22Rv1 (cell line): ENCODE measurements around the gene SPAG17.

Experiments used
- CTCF ChIP-seq: fragments of 450-650 bp; IDR thresholded peaks from 2 replicates; pipeline ENCODE4 v1.5.1; 2017; ENCODE audit warnings: mild to moderate bottlenecking
- ZFX ChIP-seq: fragments of 450-650 bp; IDR thresholded peaks from 2 replicates; pipeline ENCODE4 v1.6.1; 2017; ENCODE audit warnings: antibody characterized with exemption, borderline replicate concordance

- TF ChIP-seq CTCF (no peak), ZFX (no peak)
Observed at GRCh38 chr1:118082984-118083383, 102.0 kb downstream of the SPAG17 start.
